Keratinocyte (primary cell): ENCODE results near the gene OTOG. TPM values are rescaled to one million over a fixed set of nuclear protein-coding genes. Genes with fewer than 3 reads are reported as not detected.

Source experiments
- DNase-seq: peaks from one replicate; pipeline ENCODE4 v3.0.0-alpha.2; 2011; ENCODE audit warnings: low read depth, missing footprints, low spot score
- FAIRE-seq: peaks from 2 replicates; lab custom pipeline; 2011; peaks lifted over from hg19 to GRCh38; lab: Jason Lieb, UNC
- H2AFZ ChIP-seq: 2 replicates; pipeline ENCODE4 v1.6.0; 2012; ENCODE audit warnings: low read length, control low read depth, inconsistent platforms; ENCODE audit not compliant: control insufficient read depth
- H3K27ac ChIP-seq: 2 replicates; pipeline ENCODE4 v1.5.1; 2011; ENCODE audit warnings: low read length; ENCODE audit not compliant: control insufficient read depth, insufficient read depth
- H3K27me3 ChIP-seq: 3 replicates; pipeline ENCODE4 v1.6.0; 2011; ENCODE audit warnings: low read length; ENCODE audit not compliant: control insufficient read depth, insufficient read depth; ENCODE audit errors: extremely low read depth
- H3K36me3 ChIP-seq, 2 experiments: 2 replicates in 1 of 2; 3 replicates in 1 of 2; pipeline ENCODE4 v1.5.1; 2011; ENCODE audit warnings: low read length in 2 of 2, mild to moderate bottlenecking in 1 of 2; ENCODE audit not compliant: control insufficient read depth in 2 of 2, insufficient read depth in 2 of 2; ENCODE audit errors: extremely low read depth in 1 of 2
- H3K4me1 ChIP-seq: 3 replicates; pipeline ENCODE4 v1.5.1; 2011; ENCODE audit warnings: low read length; ENCODE audit not compliant: control insufficient read depth, insufficient read depth; ENCODE audit errors: extremely low read depth
- H3K4me2 ChIP-seq: 3 replicates; pipeline ENCODE4 v1.6.0; 2011; ENCODE audit warnings: low read depth, low read length; ENCODE audit not compliant: control insufficient read depth, insufficient read depth; ENCODE audit errors: extremely low read depth
- H3K4me3 ChIP-seq, 3 experiments: fragments of 200-600 bp in 1 of 3; sonication (generic) in 1 of 3; 2 replicates in 2 of 3; 3 replicates in 1 of 3; pipeline ENCODE4 v1.5.1; 2011 to 2016; ENCODE audit warnings: low read length in 3 of 3, mild to moderate bottlenecking in 3 of 3, control low read depth in 2 of 3, inconsistent platforms in 1 of 3, low read depth in 1 of 3, mixed read lengths in 1 of 3, mixed run types in 1 of 3, moderate library complexity in 1 of 3; ENCODE audit not compliant: control insufficient read depth in 2 of 3, insufficient read depth in 2 of 3; ENCODE audit errors: extremely low read depth in 1 of 3
- H3K79me2 ChIP-seq: 2 replicates; pipeline ENCODE4 v1.6.0; 2012; ENCODE audit warnings: low read length; ENCODE audit not compliant: control insufficient read depth, insufficient read depth
- H3K9ac ChIP-seq: 3 replicates; pipeline ENCODE4 v1.6.0; 2011; ENCODE audit warnings: low read length; ENCODE audit not compliant: control insufficient read depth, insufficient read depth; ENCODE audit errors: extremely low read depth
- H3K9me1 ChIP-seq: 3 replicates; pipeline ENCODE4 v1.6.0; 2011; ENCODE audit warnings: low read length; ENCODE audit not compliant: control insufficient read depth, insufficient read depth; ENCODE audit errors: extremely low read depth
- H3K9me3 ChIP-seq: 2 replicates; pipeline ENCODE4 v1.5.1; 2012; ENCODE audit warnings: low read depth, low read length; ENCODE audit not compliant: control insufficient read depth
- H4K20me1 ChIP-seq: 3 replicates; pipeline ENCODE4 v1.6.0; 2011; ENCODE audit warnings: low read length; ENCODE audit not compliant: control insufficient read depth, insufficient read depth; ENCODE audit errors: extremely low read depth
- CTCF ChIP-seq, 3 experiments: IDR thresholded peaks in 1 of 3; conservative IDR thresholded peaks in 1 of 3; optimal IDR thresholded peaks in 1 of 3; 2 replicates in 2 of 3; 3 replicates in 1 of 3; pipeline versions ENCODE3 to v1.5.1; 2011; ENCODE audit warnings: low read length in 3 of 3, mild to moderate bottlenecking in 3 of 3, moderate library complexity in 2 of 3, control low read depth in 1 of 3, inconsistent platforms in 1 of 3; ENCODE audit not compliant: insufficient read depth in 2 of 3; ENCODE audit errors: extremely low read depth in 1 of 3
- EZH2 ChIP-seq: IDR thresholded peaks from one replicate; pipeline ENCODE4 v1.6.1; 2012; ENCODE audit warnings: inconsistent platforms, mild to moderate bottlenecking, low read length, moderate library complexity
- dilution Hi-C: fragments of 300-500 bp; cut with MboI; formaldehyde crosslinking; loops from one replicate; pipeline ENCODE4 v1.7.0; 2020; ENCODE audit warnings: low sequenced_read_pairs; ENCODE audit not compliant: extremely low pct_ligation_motif_present
- polyA plus RNA-seq, 5 experiments: library from polyadenylated mRNA; depleted of rRNA in 3 of 5; stranded (reverse) in 3 of 5; stranded (forward) in 1 of 5; unstranded in 1 of 5; fragments of >200 nt; gene quantifications; 1 replicate in 1 of 5; 2 replicates in 3 of 5; 3 replicates in 1 of 5; pipeline versions ENCODE4 v1.2.1 to v1.2.3, GENCODE V29; 2011 to 2012; ENCODE audit warnings: missing spikeins in 2 of 5, low read depth in 1 of 5, low replicate concordance in 1 of 5

The OTOG gene
- polyA plus RNA-seq, 1 donor (not counting 4 experiments of a cell fraction or from before 2014, with no cell fraction given): not detected

DNA sequence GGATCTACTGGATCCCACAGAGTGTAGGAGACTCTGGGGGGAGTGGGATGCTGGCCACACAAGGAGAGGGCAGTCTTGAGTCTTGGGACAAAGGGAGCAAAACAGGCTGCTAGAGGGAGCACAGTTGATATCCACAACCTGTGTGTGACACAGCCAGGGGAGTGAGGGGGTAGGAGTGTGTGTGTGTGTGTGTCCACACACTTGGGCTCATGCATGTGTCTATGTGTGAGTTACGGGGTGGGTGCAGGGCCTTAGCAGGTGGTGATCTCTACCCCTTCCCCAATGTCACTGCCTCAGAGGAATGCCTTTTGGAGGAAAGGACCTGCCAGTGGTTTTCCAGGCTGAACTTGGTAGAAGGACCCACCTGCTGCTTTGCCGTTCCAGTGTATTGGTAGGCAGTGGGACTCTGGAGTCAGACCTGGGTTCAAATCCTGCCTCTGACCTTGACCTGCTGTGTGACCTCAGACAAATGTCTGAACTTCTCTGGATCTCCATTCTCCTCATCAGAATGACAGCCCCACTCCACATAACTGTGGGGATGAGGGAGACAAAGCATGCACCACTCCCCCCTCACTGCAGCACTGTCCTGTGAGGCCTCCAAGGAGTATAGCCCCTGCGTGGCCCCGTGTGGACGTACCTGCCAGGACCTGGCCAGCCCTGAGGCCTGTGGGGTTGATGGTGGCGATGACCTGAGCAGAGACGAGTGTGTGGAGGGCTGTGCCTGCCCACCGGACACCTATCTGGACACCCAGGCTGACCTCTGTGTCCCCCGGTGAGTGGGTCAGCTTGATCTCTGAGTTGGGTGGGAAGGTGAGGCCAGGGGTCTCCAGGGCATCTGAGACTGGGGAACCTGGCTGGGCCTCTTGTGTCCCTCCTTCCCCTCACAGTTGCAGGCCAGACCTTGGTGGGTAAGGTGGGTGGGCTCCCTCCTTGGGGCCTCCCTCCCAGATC lies 27.4 kb downstream of the OTOG start:
- Histone ChIP-seq H3K4me1 (no peaks in the 10 kb centered on the region), H3K27me3 (peaks cover 5% of the 10 kb centered on the region), H3K9me1 (no peaks in the 10 kb centered on the region), H4K20me1 (no peaks in the 10 kb centered on the region), H3K4me3 (no peak overlapping the region), H3K27ac (no peak overlapping the region), H3K9ac (no peak overlapping the region), H2AFZ (no peak overlapping the region), H3K79me2 (no peaks in the 10 kb centered on the region), H3K36me3 (no peaks in the 10 kb centered on the region), H3K9me3 (no peaks in the 10 kb centered on the region), H3K4me2 (no peak overlapping the region)
- dilution Hi-C loops: no loop called here
- TF ChIP-seq EZH2 (no peak), CTCF (optimal IDR thresholded peaks at IDR 0.05 in 1 of 3, IDR thresholded peaks at IDR 0.05 in 1 of 3, conservative IDR thresholded peaks at IDR 0.05 in 1 of 3; ENCODE audit: extremely low read depth in 1 of 3, insufficient read depth in 2 of 3, low read length in 3 of 3) (no peak)
- no peak for DNase-seq
- no peak for FAIRE-seq

- dilution Hi-C loops: no loop called here
- Histone ChIP-seq H3K27me3 (peaks cover 5% of the 10 kb centered on the region), H4K20me1 (no peaks in the 10 kb centered on the region), H3K4me1 (no peaks in the 10 kb centered on the region), H3K4me2 (no peak overlapping the region), H3K9ac (no peak overlapping the region), H3K9me3 (no peaks in the 10 kb centered on the region), H3K4me3 (no peak overlapping the region), H3K27ac (no peak overlapping the region), H2AFZ (no peak overlapping the region), H3K9me1 (no peaks in the 10 kb centered on the region), H3K79me2 (no peaks in the 10 kb centered on the region), H3K36me3 (no peaks in the 10 kb centered on the region)
- FAIRE-seq (no peak), DNase-seq (no peak)
- TF ChIP-seq CTCF (optimal IDR thresholded peaks at IDR 0.05 in 1 of 3, IDR thresholded peaks at IDR 0.05 in 1 of 3, conservative IDR thresholded peaks at IDR 0.05 in 1 of 3; ENCODE audit: extremely low read depth in 1 of 3, insufficient read depth in 2 of 3, low read length in 3 of 3) (no peak), EZH2 (no peak)
These were observed 28.7 kb downstream of the OTOG start for GRCh38 chr11:17575431-17576425.
